ENCODE measurements around the gene CCDC171.

GRCh38 chr9:15570769-15571168 is 17.9 kb downstream of the CCDC171 start:
- TF ChIP-seq POLR2AphosphoS5 (IDR thresholded peaks at IDR 0.05) (no peak), CTCF (IDR thresholded peaks at IDR 0.05) (no peak), EP300 (IDR thresholded peaks at IDR 0.05) (no peak)

Measured in esophagus muscularis mucosa (tissue), 4 donors.